ENCODE data around the gene NPEPL1. TPM values are rescaled to one million over a fixed set of nuclear protein-coding genes. Genes with fewer than 3 reads are reported as not detected.
A peak's percentile ranks its signal among the peaks of the same experiment; 100 is the strongest.

The NPEPL1 gene
- total RNA-seq, 4 donors from 2014 or later: 24.9 to 49.8 (median 27.9) TPM

GRCh38 chr20:58691773-58692578, 624 bp upstream of the NPEPL1 start:
- TF ChIP-seq CTCF (IDR thresholded peaks at IDR 0.05): no peak
- ATAC-seq (ENCODE audit: low FRiP score) (peak; percentile 46), DNase-seq (ENCODE audit: low spot score) (no peak)

GRCh38 chr20:58693226-58694006, 816 bp downstream of the NPEPL1 start:
- ATAC-seq (ENCODE audit: low FRiP score) (no peak), DNase-seq (ENCODE audit: low spot score) (no peak)
- no peak for TF ChIP-seq CTCF (IDR thresholded peaks at IDR 0.05)

- ATAC-seq (ENCODE audit: low FRiP score) (no peak), DNase-seq (ENCODE audit: low spot score) (no peak)
- TF ChIP-seq CTCF (IDR thresholded peaks at IDR 0.05): no peak
These were observed 1.9 kb downstream of the NPEPL1 start for GRCh38 chr20:58694241-58695083.

GRCh38 chr20:58695084-58695722, 2.6 kb downstream of the NPEPL1 start:
- no peak for TF ChIP-seq CTCF (IDR thresholded peaks at IDR 0.05)
- ATAC-seq (ENCODE audit: low FRiP score): no peak
- DNase-seq (ENCODE audit: low spot score): no peak

- no peak for ATAC-seq (ENCODE audit: low FRiP score)
- DNase-seq (ENCODE audit: low spot score): no peak
- no peak for TF ChIP-seq CTCF (IDR thresholded peaks at IDR 0.05)
These were observed 3.3 kb downstream of the NPEPL1 start for GRCh38 chr20:58695895-58696375.

GRCh38 chr20:58696411-58696961, 3.9 kb downstream of the NPEPL1 start:
- no peak for DNase-seq (ENCODE audit: low spot score)
- no peak for TF ChIP-seq CTCF (IDR thresholded peaks at IDR 0.05)

More at GRCh38 chr20:58696411-58696961, 3.9 kb downstream of the NPEPL1 start:
- no peak for ATAC-seq (ENCODE audit: low FRiP score)
